Trophoblast cell (in vitro differentiated cells and primary cell): ENCODE results near the gene TCERG1L.
A peak's percentile ranks its signal among the peaks of the same experiment; 100 is the strongest.

Source experiments
- DNase-seq, 2 donors: peaks; one replicate each; pipeline ENCODE4 v3.0.0-alpha.2; 2016
- H2AFZ ChIP-seq: 2 replicates; pipeline ENCODE4 v1.6.1; 2013; ENCODE audit warnings: low read length, moderate library complexity, mild to moderate bottlenecking; ENCODE audit not compliant: insufficient read depth, poor library complexity
- H2AK5ac ChIP-seq: 2 replicates; pipeline ENCODE4 v1.6.1; 2013; ENCODE audit warnings: mild to moderate bottlenecking, low read length
- H2BK120ac ChIP-seq: 2 replicates; pipeline ENCODE4 v1.6.1; 2013; ENCODE audit warnings: low read length, mild to moderate bottlenecking, moderate library complexity; ENCODE audit not compliant: insufficient read depth, poor library complexity
- H2BK12ac ChIP-seq: 2 replicates; pipeline ENCODE4 v1.6.1; 2013; ENCODE audit warnings: mild to moderate bottlenecking, low read length, moderate library complexity
- H2BK5ac ChIP-seq: 2 replicates; pipeline ENCODE4 v1.6.1; 2013; ENCODE audit warnings: low read length, low read depth, moderate library complexity, mild to moderate bottlenecking; ENCODE audit not compliant: poor library complexity
- H3K14ac ChIP-seq: 2 replicates; pipeline ENCODE4 v1.6.1; 2013; ENCODE audit warnings: mild to moderate bottlenecking, low read length
- H3K18ac ChIP-seq: 2 replicates; pipeline ENCODE4 v1.6.1; 2013; ENCODE audit warnings: mild to moderate bottlenecking, low read length
- H3K23ac ChIP-seq: 2 replicates; pipeline ENCODE4 v1.6.1; 2013; ENCODE audit warnings: low read length
- H3K27ac ChIP-seq: 2 replicates; pipeline ENCODE4 v1.5.1; 2013; ENCODE audit warnings: low read depth, mild to moderate bottlenecking, inconsistent platforms, low read length, moderate library complexity
- H3K27me3 ChIP-seq: 2 replicates; pipeline ENCODE4 v1.6.1; 2013; ENCODE audit warnings: inconsistent platforms, mild to moderate bottlenecking, low read length, moderate library complexity; ENCODE audit not compliant: insufficient read depth
- H3K36me3 ChIP-seq, 2 experiments: 1 replicate in 1 of 2; 2 replicates in 1 of 2; pipeline ENCODE4 v1.6.1; 2013; ENCODE audit warnings: low read length in 2 of 2, mild to moderate bottlenecking in 2 of 2, moderate library complexity in 1 of 2; ENCODE audit not compliant: insufficient read depth in 2 of 2, control insufficient read depth in 1 of 2
- H3K4ac ChIP-seq: 2 replicates; pipeline ENCODE4 v1.6.1; 2013; ENCODE audit warnings: low read depth, mild to moderate bottlenecking, low read length, moderate library complexity
- H3K4me1 ChIP-seq, 2 experiments: 1 replicate in 1 of 2; 2 replicates in 1 of 2; pipeline ENCODE4 v1.6.1; 2013; ENCODE audit warnings: low read length in 2 of 2, mild to moderate bottlenecking in 2 of 2, moderate library complexity in 1 of 2; ENCODE audit not compliant: insufficient read depth in 2 of 2, control insufficient read depth in 1 of 2
- H3K4me2 ChIP-seq: 2 replicates; pipeline ENCODE4 v1.6.1; 2013; ENCODE audit warnings: inconsistent platforms, mild to moderate bottlenecking, low read length, moderate library complexity
- H3K4me3 ChIP-seq: 2 replicates; pipeline ENCODE4 v1.5.1; 2013; ENCODE audit warnings: mild to moderate bottlenecking, low read depth, low read length, inconsistent platforms
- H3K79me1 ChIP-seq: one replicate; pipeline ENCODE4 v1.6.1; 2013; ENCODE audit warnings: low read length
- H3K79me2 ChIP-seq: 2 replicates; pipeline ENCODE4 v1.6.1; 2013; ENCODE audit warnings: low read length, mild to moderate bottlenecking; ENCODE audit not compliant: control insufficient read depth, insufficient read depth, poor library complexity
- H3K9ac ChIP-seq: 2 replicates; pipeline ENCODE4 v1.6.1; 2013; ENCODE audit warnings: mild to moderate bottlenecking, low read length
- H3K9me3 ChIP-seq: 2 replicates; pipeline ENCODE4 v1.6.1; 2013; ENCODE audit warnings: low read depth, mild to moderate bottlenecking, control low read depth, inconsistent platforms, low read length; ENCODE audit not compliant: insufficient read depth
- H4K12ac ChIP-seq: 2 replicates; pipeline ENCODE4 v1.6.1; 2013; ENCODE audit warnings: low read depth, mild to moderate bottlenecking, low read length, moderate library complexity
- H4K8ac ChIP-seq: 2 replicates; pipeline ENCODE4 v1.6.1; 2013; ENCODE audit warnings: low read depth, mild to moderate bottlenecking, low read length, moderate library complexity
- H4K91ac ChIP-seq: one replicate; pipeline ENCODE4 v1.6.1; 2013; ENCODE audit warnings: low read depth, mild to moderate bottlenecking, low read length, moderate library complexity
- WGBS: extraction: QIAGEN DNeasy Blood & Tissue Kit; methylation state at CpG from one replicate; pipeline ENCODE4 v1.1.7; 2013; ENCODE audit warnings: missing lambda C conversion rate; ENCODE audit not compliant: insufficient read length, insufficient coverage; ENCODE audit errors: extremely low coverage; 5-methylcytosine and 5-hydroxymethylcytosine counted together

The TCERG1L gene

DNA sequence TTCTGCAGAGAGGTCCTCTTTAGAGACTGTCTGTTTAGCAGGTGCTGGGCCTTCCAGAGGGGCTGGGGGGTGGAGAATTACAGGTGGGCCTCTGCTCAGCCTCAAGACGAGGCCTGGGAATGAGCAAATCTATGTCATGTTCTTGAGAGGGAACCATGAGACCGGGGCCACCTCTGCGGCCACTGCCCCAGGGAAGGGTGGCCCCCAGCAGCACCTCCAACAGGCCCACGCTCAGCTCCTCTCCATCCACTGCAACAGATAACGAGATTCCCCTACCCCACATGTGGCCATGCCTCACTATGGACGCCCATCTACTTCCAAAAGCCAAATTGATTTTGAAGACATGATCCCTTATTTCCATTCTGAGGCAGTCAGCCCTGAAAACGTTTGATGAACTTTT is 176.9 kb downstream of the TCERG1L start:
- Histone ChIP-seq H3K4me3 (no peak overlapping the region), H3K27me3 (no peaks in the 10 kb centered on the region), H3K4me1 (peaks cover 2 to 6% of the 10 kb centered on the region in 2 experiments), H2BK120ac (no peak overlapping the region), H3K27ac (no peak overlapping the region), H4K12ac (no peak overlapping the region), H2AFZ (no peak overlapping the region), H3K9ac (no peak overlapping the region), H3K4ac (no peak overlapping the region), H3K79me2 (no peaks in the 10 kb centered on the region), H3K4me2 (no peak overlapping the region), H3K36me3 (peaks cover 7 to 8% of the 10 kb centered on the region in 2 experiments), H3K79me1 (no peaks in the 10 kb centered on the region), H3K14ac (no peak overlapping the region), H3K23ac (no peak overlapping the region), H3K18ac (no peak overlapping the region), H2AK5ac (no peak overlapping the region), H3K9me3 (peaks cover 2% of the 10 kb centered on the region), H4K91ac (no peak overlapping the region), H2BK5ac (no peak overlapping the region), H4K8ac (no peak overlapping the region), H2BK12ac (no peak overlapping the region)
- no CpG with 5 or more reads among the region's 7 CpGs for WGBS
- no peak for DNase-seq

- peaks cover 2% of the 10 kb centered on the region for H3K9me3 ChIP-seq
- no peak overlapping the region for H2AK5ac ChIP-seq
- no peak overlapping the region for H2BK120ac ChIP-seq
- H3K36me3 ChIP-seq: peaks cover 7 to 8% of the 10 kb centered on the region in 2 experiments
- H3K4me1 ChIP-seq: peaks cover 2 to 7% of the 10 kb centered on the region in 2 experiments
- H3K14ac ChIP-seq: no peak overlapping the region
- H4K12ac ChIP-seq: no peak overlapping the region
- H2BK5ac ChIP-seq: no peak overlapping the region
- H3K9ac ChIP-seq: no peak overlapping the region
- no peak overlapping the region for H3K4me2 ChIP-seq
- H3K4ac ChIP-seq: no peak overlapping the region
- WGBS: no CpG with 5 or more reads among the region's 7 CpGs
- no peak overlapping the region for H4K91ac ChIP-seq
- no peaks in the 10 kb centered on the region for H3K79me2 ChIP-seq
- H4K8ac ChIP-seq: no peak overlapping the region
- no peak overlapping the region for H3K4me3 ChIP-seq
- H3K79me1 ChIP-seq: no peaks in the 10 kb centered on the region
- H3K27me3 ChIP-seq: no peaks in the 10 kb centered on the region
- H2BK12ac ChIP-seq: no peak overlapping the region
- no peak overlapping the region for H2AFZ ChIP-seq
- no peak for DNase-seq
- H3K23ac ChIP-seq: no peak overlapping the region
- no peak overlapping the region for H3K18ac ChIP-seq
- H3K27ac ChIP-seq: no peak overlapping the region
Measured at GRCh38 chr10:131134001-131134576, 177.4 kb downstream of the TCERG1L start.

GRCh38 chr10:131132681-131133080 is 178.8 kb downstream of the TCERG1L start:
- Histone ChIP-seq H3K4ac (no peak overlapping the region), H3K9ac (no peak overlapping the region), H3K36me3 (peaks cover 7 to 8% of the 10 kb centered on the region in 2 experiments), H2AK5ac (no peak overlapping the region), H3K4me3 (no peak overlapping the region), H3K14ac (no peak overlapping the region), H3K27me3 (no peaks in the 10 kb centered on the region), H4K8ac (no peak overlapping the region), H3K18ac (no peak overlapping the region), H2BK5ac (no peak overlapping the region), H3K79me1 (peaks cover under 1% of the 10 kb centered on the region), H3K4me1 (peaks cover 3 to 10% of the 10 kb centered on the region in 2 experiments), H3K9me3 (peaks cover 2% of the 10 kb centered on the region), H3K4me2 (no peak overlapping the region), H3K23ac (no peak overlapping the region), H3K79me2 (no peaks in the 10 kb centered on the region), H2BK12ac (no peak overlapping the region), H3K27ac (no peak overlapping the region), H4K91ac (no peak overlapping the region), H2BK120ac (no peak overlapping the region), H4K12ac (no peak overlapping the region), H2AFZ (no peak overlapping the region)
- DNase-seq: no peak
- WGBS: no CpG with 5 or more reads among the region's 8 CpGs

DNA sequence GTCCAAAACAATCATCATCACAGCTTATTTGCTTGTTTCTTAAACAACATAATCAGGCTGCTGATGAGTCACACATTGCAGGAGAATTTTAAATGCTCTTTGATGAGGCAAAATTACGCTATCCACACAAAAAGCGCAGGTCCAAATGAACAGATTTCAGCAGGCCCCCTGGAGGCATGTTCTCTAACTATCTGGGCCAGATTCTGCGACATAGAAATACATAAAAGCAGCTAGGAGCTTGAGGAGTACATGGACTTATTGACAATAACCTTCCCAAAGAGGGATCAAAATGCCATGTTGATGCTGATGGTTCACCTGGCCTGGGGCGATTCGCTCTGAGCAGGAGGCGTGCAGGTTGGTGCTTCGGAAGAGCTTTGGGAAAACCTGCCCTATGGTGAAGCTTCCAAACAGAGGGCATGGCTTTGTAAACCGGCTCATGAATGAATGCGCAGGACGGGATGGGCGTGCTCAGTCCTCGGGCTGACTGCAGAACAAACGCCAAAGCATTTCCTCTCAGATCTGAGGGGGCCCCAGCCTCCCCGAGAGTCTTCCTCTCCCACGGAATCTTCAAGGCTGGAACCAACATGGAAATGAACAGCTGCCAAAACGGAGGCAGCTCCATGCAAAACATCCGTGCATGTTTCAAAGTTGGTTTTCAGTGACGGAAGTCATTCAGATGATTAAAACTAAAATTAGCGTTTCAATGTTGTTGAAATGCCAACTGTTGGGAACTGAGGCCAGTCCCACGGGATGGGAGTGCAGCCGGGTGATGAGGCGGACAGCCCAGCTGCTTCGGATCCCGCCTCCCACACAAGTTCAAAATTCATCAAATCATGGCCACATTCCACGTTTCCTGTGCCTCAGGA is 179.6 kb downstream of the TCERG1L start:
- H2AFZ ChIP-seq: no peak overlapping the region
- no peak overlapping the region for H2BK5ac ChIP-seq
- no peak overlapping the region for H3K4me2 ChIP-seq
- peaks cover 2% of the 10 kb centered on the region for H3K9me3 ChIP-seq
- no peak overlapping the region for H3K4ac ChIP-seq
- no peak overlapping the region for H2BK12ac ChIP-seq
- no peak overlapping the region for H3K14ac ChIP-seq
- H3K79me1 ChIP-seq: peaks cover 7% of the 10 kb centered on the region
- peak in 1 of 2 donors; percentile 79 for DNase-seq
- no peak overlapping the region for H3K9ac ChIP-seq
- H3K36me3 ChIP-seq: peaks cover 7 to 8% of the 10 kb centered on the region in 2 experiments
- no peak overlapping the region for H2BK120ac ChIP-seq
- H4K12ac ChIP-seq: no peak overlapping the region
- no peaks in the 10 kb centered on the region for H3K79me2 ChIP-seq
- no peaks in the 10 kb centered on the region for H3K27me3 ChIP-seq
- H3K4me3 ChIP-seq: no peak overlapping the region
- no peak overlapping the region for H4K91ac ChIP-seq
- no peak overlapping the region for H3K23ac ChIP-seq
- no peak overlapping the region for H3K27ac ChIP-seq
- no peak overlapping the region for H3K18ac ChIP-seq
- H4K8ac ChIP-seq: no peak overlapping the region
- no CpG with 5 or more reads among the region's 25 CpGs for WGBS
- no peak overlapping the region for H2AK5ac ChIP-seq
- H3K4me1 ChIP-seq: peaks cover 10 to 16% of the 10 kb centered on the region in 2 experiments
